Endothelial cell of umbilical vein (primary cell): ENCODE data around the gene FOXL1.

Experiments
- GATA2 ChIP-seq: IDR thresholded peaks from 2 replicates; pipeline ENCODE4 v1.7.0; 2011; ENCODE audit warnings: low read depth, mild to moderate bottlenecking, moderate library complexity, mixed read lengths, low read length; ENCODE audit not compliant: insufficient read length, insufficient read depth
- JUN ChIP-seq: IDR thresholded peaks from 2 replicates; pipeline ENCODE4 v1.6.1; 2011; ENCODE audit warnings: borderline replicate concordance, low read depth; ENCODE audit not compliant: insufficient read length, insufficient read depth
- POLR2A ChIP-seq: IDR thresholded peaks from 2 replicates; pipeline ENCODE4 v1.6.1; 2012; ENCODE audit warnings: low read depth, mild to moderate bottlenecking, control low read depth, low read length
- POLR2AphosphoS5 ChIP-seq: IDR thresholded peaks from 2 replicates; pipeline ENCODE4 v1.6.1; 2012; ENCODE audit warnings: low read depth, mild to moderate bottlenecking, control low read depth, low read length, moderate library complexity; ENCODE audit not compliant: insufficient read depth
- TF ChIP-seq, protein P1 (sequence below): IDR thresholded peaks from 2 replicates; pipeline ENCODE4 v1.6.1; 2011; ENCODE audit not compliant: insufficient read depth, insufficient read length
- TF ChIP-seq, protein P2 (sequence below), 2 donors: IDR thresholded peaks; 1 replicate in 1 of 2; 2 replicates in 1 of 2; pipeline ENCODE4 v1.5.1; 2011; ENCODE audit warnings: low read length in 2 of 2, mild to moderate bottlenecking in 2 of 2, moderate library complexity in 2 of 2, control low read depth in 1 of 2, inconsistent platforms in 1 of 2, low read depth in 1 of 2; ENCODE audit not compliant: insufficient read depth in 1 of 2; ENCODE audit errors: extremely low read depth in 1 of 2

DNA sequence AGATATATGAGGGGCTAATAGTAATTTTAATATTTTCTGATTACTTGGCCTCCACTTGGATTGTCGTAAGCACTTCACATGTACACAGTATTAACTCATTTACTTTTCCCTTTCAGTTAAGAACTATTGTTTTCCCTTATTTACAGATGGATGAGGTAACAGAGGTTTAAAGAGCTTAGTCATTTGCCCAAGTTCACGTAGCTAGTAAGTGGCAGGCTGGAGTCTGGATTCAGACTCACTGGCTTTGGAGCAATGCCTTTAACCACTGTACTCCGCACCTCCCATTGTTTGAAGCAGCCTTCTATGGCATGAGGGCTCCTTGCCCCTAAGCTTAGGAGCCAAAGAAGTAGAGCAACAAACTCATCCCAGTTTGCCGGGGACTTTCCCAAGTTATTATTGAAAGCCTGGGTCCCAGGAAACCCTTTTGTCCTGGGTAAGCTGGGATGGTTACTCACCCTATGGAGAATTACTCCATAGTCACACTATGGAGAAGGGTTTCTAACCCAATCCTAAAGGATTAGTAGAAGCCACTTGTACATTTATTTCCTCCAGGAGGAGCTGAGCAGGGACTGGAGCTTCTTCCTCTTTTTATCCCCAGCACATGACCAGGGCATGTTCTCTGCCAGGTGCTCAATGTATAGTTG is 12.3 kb downstream of the FOXL1 start:
- TF ChIP-seq, protein P1, sequence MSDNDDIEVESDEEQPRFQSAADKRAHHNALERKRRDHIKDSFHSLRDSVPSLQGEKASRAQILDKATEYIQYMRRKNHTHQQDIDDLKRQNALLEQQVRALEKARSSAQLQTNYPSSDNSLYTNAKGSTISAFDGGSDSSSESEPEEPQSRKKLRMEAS, result no peak
- TF ChIP-seq, protein P2, sequence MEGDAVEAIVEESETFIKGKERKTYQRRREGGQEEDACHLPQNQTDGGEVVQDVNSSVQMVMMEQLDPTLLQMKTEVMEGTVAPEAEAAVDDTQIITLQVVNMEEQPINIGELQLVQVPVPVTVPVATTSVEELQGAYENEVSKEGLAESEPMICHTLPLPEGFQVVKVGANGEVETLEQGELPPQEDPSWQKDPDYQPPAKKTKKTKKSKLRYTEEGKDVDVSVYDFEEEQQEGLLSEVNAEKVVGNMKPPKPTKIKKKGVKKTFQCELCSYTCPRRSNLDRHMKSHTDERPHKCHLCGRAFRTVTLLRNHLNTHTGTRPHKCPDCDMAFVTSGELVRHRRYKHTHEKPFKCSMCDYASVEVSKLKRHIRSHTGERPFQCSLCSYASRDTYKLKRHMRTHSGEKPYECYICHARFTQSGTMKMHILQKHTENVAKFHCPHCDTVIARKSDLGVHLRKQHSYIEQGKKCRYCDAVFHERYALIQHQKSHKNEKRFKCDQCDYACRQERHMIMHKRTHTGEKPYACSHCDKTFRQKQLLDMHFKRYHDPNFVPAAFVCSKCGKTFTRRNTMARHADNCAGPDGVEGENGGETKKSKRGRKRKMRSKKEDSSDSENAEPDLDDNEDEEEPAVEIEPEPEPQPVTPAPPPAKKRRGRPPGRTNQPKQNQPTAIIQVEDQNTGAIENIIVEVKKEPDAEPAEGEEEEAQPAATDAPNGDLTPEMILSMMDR (IDR thresholded peaks at IDR 0.05; ENCODE audit: extremely low read depth in 1 of 2, insufficient read depth in 1 of 2, low read depth in 1 of 2, low read length in 2 of 2), result no peak
- TF ChIP-seq POLR2A, result no peak
- TF ChIP-seq POLR2AphosphoS5, result no peak
- TF ChIP-seq GATA2, result no peak
- peak; percentile 37 for TF ChIP-seq JUN
